ENCODE measurements around the gene NRG4.

DNA sequence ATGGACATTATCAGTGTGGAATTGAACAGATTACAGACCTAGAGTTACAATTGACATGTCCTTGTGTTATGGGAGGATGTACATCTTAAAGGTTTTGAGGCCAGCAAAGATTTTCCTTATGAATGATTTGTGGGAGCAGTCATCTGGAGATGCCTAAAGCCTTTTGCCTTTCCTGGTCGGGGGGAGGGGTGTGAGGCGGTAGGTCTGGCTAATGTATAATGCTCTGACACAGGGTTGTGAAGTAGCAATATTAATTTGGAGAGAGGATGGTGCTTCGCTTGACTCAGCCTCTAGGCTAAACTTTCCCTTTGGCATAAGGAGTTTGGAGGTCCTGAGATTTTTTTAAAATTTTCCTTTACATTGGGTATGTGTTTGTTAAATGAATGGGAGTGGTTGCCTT lies 85.3 kb downstream of the NRG4 start:
- TF ChIP-seq, protein P1, sequence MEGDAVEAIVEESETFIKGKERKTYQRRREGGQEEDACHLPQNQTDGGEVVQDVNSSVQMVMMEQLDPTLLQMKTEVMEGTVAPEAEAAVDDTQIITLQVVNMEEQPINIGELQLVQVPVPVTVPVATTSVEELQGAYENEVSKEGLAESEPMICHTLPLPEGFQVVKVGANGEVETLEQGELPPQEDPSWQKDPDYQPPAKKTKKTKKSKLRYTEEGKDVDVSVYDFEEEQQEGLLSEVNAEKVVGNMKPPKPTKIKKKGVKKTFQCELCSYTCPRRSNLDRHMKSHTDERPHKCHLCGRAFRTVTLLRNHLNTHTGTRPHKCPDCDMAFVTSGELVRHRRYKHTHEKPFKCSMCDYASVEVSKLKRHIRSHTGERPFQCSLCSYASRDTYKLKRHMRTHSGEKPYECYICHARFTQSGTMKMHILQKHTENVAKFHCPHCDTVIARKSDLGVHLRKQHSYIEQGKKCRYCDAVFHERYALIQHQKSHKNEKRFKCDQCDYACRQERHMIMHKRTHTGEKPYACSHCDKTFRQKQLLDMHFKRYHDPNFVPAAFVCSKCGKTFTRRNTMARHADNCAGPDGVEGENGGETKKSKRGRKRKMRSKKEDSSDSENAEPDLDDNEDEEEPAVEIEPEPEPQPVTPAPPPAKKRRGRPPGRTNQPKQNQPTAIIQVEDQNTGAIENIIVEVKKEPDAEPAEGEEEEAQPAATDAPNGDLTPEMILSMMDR (IDR thresholded peaks at IDR 0.05) = no peak
- TF ChIP-seq POLR2A (IDR thresholded peaks at IDR 0.05) = no peak

Data from adrenal gland (tissue), 5 donors.